Sigmoid colon (tissue), 4 donors: Measurements from ENCODE around the gene PCBD1.

Experiments
- CTCF ChIP-seq, 4 experiments: fragments of 450-650 bp in 3 of 4; fragments of 200-600 bp in 1 of 4; IDR thresholded peaks; one replicate each; pipeline ENCODE4 v1.5.1; 2016 to 2019; ENCODE audit warnings: antibody characterized with exemption in 4 of 4, mild to moderate bottlenecking in 3 of 4, moderate library complexity in 2 of 4
- POLR2AphosphoS5 ChIP-seq, 4 donors: sonication (generic); formaldehyde crosslinking; IDR thresholded peaks; one replicate each; pipeline ENCODE4 v1.6.1; 2017; ENCODE audit warnings: antibody characterized with exemption in 4 of 4

GRCh38 chr10:70926226-70927000 lies 38.0 kb upstream of the PCBD1 start:
- TF ChIP-seq POLR2AphosphoS5 (IDR thresholded peaks at IDR 0.05): no peak
- TF ChIP-seq CTCF (IDR thresholded peaks at IDR 0.05): no peak
